Chondrocyte (in vitro differentiated cells): Measurements from ENCODE around the gene FLNC. TPM values are rescaled to one million over a fixed set of nuclear protein-coding genes. Genes with fewer than 3 reads are reported as not detected.

Experiments
- DNase-seq: peaks from one replicate; pipeline ENCODE4 v3.0.0; 2021; ENCODE audit warnings: mixed read lengths, low spot score
- H3K27ac Mint-ChIP-seq: one replicate; pipeline ENCODE4 v1.8.0; 2021; ENCODE audit warnings: mild to moderate bottlenecking, moderate library complexity, mixed read lengths; ENCODE audit not compliant: unreplicated experiment
- H3K27me3 Mint-ChIP-seq: 2 replicates; pipeline ENCODE4 v1.8.0; 2021; ENCODE audit warnings: low read depth, mixed read lengths
- H3K36me3 Mint-ChIP-seq: 2 replicates; pipeline ENCODE4 v1.8.0; 2021; ENCODE audit warnings: low read depth, mixed read lengths
- H3K4me1 Mint-ChIP-seq: 2 replicates; pipeline ENCODE4 v1.8.0; 2021; ENCODE audit warnings: low read depth, mild to moderate bottlenecking, mixed read lengths
- H3K4me3 Mint-ChIP-seq: one replicate; pipeline ENCODE4 v1.8.0; 2021; ENCODE audit warnings: mild to moderate bottlenecking, moderate library complexity, mixed read lengths; ENCODE audit not compliant: unreplicated experiment
- H3K9me3 Mint-ChIP-seq: 2 replicates; pipeline ENCODE4 v1.8.0; 2021; ENCODE audit warnings: low read depth, mixed read lengths
- CTCF ChIP-seq: fragments of 200-600 bp; sonication (generic); IDR thresholded peaks from 2 replicates; pipeline ENCODE4 v1.5.0; 2021; ENCODE audit warnings: antibody characterized with exemption, mild to moderate bottlenecking, moderate library complexity
- total RNA-seq: library from RNA; stranded (reverse); gene quantifications from 3 replicates; pipeline ENCODE4 v1.2.1, GENCODE V29; 2021

Gene FLNC
- total RNA-seq, 1 donor from 2014 or later = 118 TPM

- Mint-ChIP-seq H3K36me3 (peaks cover 44% of the 10 kb centered on the region), H3K4me1 (no peaks in the 10 kb centered on the region), H3K27ac (no peak overlapping the region), H3K9me3 (no peaks in the 10 kb centered on the region), H3K27me3 (no peaks in the 10 kb centered on the region), H3K4me3 (no peak overlapping the region)
- no peak for DNase-seq
- no peak for TF ChIP-seq CTCF
Observed at GRCh38 chr7:128849156-128849515, 18.9 kb downstream of the FLNC start.

GRCh38 chr7:128849804-128850490 lies 19.7 kb downstream of the FLNC start:
- Mint-ChIP-seq H3K4me1 (no peaks in the 10 kb centered on the region), H3K36me3 (peaks cover 39% of the 10 kb centered on the region), H3K27ac (no peak overlapping the region), H3K4me3 (no peak overlapping the region), H3K27me3 (no peaks in the 10 kb centered on the region), H3K9me3 (no peaks in the 10 kb centered on the region)
- DNase-seq = no peak
- no peak for TF ChIP-seq CTCF

DNA sequence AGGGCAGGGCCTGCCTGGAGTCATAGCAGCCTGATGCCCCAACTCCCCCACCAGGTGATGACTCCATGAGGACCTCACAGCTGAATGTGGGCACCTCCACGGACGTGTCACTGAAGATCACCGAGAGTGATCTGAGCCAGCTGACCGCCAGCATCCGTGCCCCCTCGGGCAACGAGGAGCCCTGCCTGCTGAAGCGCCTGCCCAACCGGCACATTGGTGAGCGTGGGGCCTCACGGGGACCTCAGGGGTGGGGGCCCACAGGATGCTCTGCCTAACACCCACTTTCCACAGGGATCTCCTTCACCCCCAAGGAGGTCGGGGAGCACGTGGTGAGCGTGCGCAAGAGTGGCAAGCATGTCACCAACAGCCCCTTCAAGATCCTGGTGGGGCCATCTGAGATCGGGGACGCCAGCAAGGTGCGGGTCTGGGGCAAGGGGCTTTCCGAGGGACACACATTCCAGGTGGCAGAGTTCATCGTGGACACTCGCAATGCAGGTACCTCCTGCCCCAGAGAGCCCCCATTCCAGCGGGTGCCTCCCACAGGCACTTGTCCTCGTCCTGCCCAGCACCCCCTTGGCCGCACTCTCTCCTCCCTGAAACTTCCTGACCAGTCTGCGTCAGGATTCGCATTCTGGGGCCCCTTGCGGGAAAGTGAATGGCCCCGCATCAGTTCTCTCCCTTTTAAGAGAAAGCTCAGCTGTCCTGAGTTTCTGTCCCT lies 22.5 kb downstream of the FLNC start:
- no peak for TF ChIP-seq CTCF
- DNase-seq = no peak
- peaks cover 41% of the 10 kb centered on the region for H3K36me3 Mint-ChIP-seq
- no peak overlapping the region for H3K4me3 Mint-ChIP-seq
- H3K27ac Mint-ChIP-seq = no peak overlapping the region
- no peaks in the 10 kb centered on the region for H3K27me3 Mint-ChIP-seq
- H3K9me3 Mint-ChIP-seq = no peaks in the 10 kb centered on the region
- no peaks in the 10 kb centered on the region for H3K4me1 Mint-ChIP-seq

GRCh38 chr7:128853799-128854198 lies 23.6 kb downstream of the FLNC start:
- Mint-ChIP-seq H3K4me1 (no peaks in the 10 kb centered on the region), H3K4me3 (no peak overlapping the region), H3K9me3 (no peaks in the 10 kb centered on the region), H3K27me3 (no peaks in the 10 kb centered on the region), H3K36me3 (peaks cover 38% of the 10 kb centered on the region), H3K27ac (no peak overlapping the region)
- no peak for TF ChIP-seq CTCF
- no peak for DNase-seq

GRCh38 chr7:128854396-128854795 lies 24.2 kb downstream of the FLNC start:
- H3K9me3 Mint-ChIP-seq = no peaks in the 10 kb centered on the region
- no peaks in the 10 kb centered on the region for H3K27me3 Mint-ChIP-seq
- H3K4me3 Mint-ChIP-seq = no peak overlapping the region
- no peak for TF ChIP-seq CTCF
- H3K4me1 Mint-ChIP-seq = no peaks in the 10 kb centered on the region
- H3K36me3 Mint-ChIP-seq = peaks cover 35% of the 10 kb centered on the region
- H3K27ac Mint-ChIP-seq = no peak overlapping the region
- no peak for DNase-seq
